HepG2 (cell line): ENCODE data around the gene UQCRHL. TPM values are rescaled to one million over a fixed set of nuclear protein-coding genes. Genes with fewer than 3 reads are reported as not detected.

Source experiments
- AKAP8 ChIP-seq: sonication (generic); formaldehyde crosslinking; IDR thresholded peaks from 2 replicates; pipeline ENCODE4 v1.5.1; 2020; ENCODE audit warnings: mild to moderate bottlenecking, missing genetic modification reagents
- ASH2L ChIP-seq: fragments of 300-600, 200-600 bp; sonication (generic); IDR thresholded peaks from 2 replicates; pipeline ENCODE4 v1.7.0; 2017; ENCODE audit warnings: low read depth, mild to moderate bottlenecking, moderate library complexity, mixed read lengths, low read length; ENCODE audit not compliant: insufficient read length
- ATM ChIP-seq: fragments of 450-650 bp; IDR thresholded peaks from 2 replicates; pipeline ENCODE4 v1.7.1; 2017; ENCODE audit warnings: mild to moderate bottlenecking, borderline replicate concordance
- CBFB ChIP-seq: sonication (generic); formaldehyde crosslinking; IDR thresholded peaks from 2 replicates; pipeline ENCODE4 v1.4.0; 2020; ENCODE audit warnings: missing genetic modification reagents
- ETV5 ChIP-seq: IDR thresholded peaks from 2 replicates; pipeline ENCODE4 v1.6.1; 2018; ENCODE audit warnings: missing biosample characterization, missing genetic modification reagents, inconsistent platforms, borderline replicate concordance
- FOXA1 ChIP-seq, 2 experiments: fragments of 450-650 bp in 1 of 2; sonication (generic) in 1 of 2; formaldehyde crosslinking in 1 of 2; IDR thresholded peaks; 2 replicates each; pipeline versions ENCODE4 v1.4.0 to v1.6.1; 2016 to 2020; ENCODE audit warnings: missing genetic modification reagents in 1 of 2
- GABPA ChIP-seq, 2 experiments: IDR thresholded peaks; 2 replicates each; pipeline ENCODE4 v1.6.1; 2011 to 2016; ENCODE audit warnings: low read depth in 2 of 2, low read length in 1 of 2, missing biosample characterization in 1 of 2, missing genetic modification characterization in 1 of 2
- ISL2 ChIP-seq: sonication (generic); formaldehyde crosslinking; IDR thresholded peaks from 2 replicates; pipeline ENCODE4 v1.5.0; 2020; ENCODE audit warnings: missing genetic modification reagents
- KAT2B ChIP-seq: fragments of 150-350 bp; IDR thresholded peaks from 2 replicates; pipeline ENCODE4 v1.6.1; 2014; ENCODE audit warnings: low read depth, low read length, borderline replicate concordance
- KDM5B ChIP-seq: sonication (generic); formaldehyde crosslinking; IDR thresholded peaks from 2 replicates; pipeline ENCODE4 v1.4.0; 2020; ENCODE audit warnings: missing genetic modification reagents, mild to moderate bottlenecking, borderline replicate concordance
- MIER3 ChIP-seq: IDR thresholded peaks from 2 replicates; pipeline ENCODE4 v1.6.1; 2016; ENCODE audit warnings: missing compliant biosample characterization, borderline replicate concordance
- NCOA1 ChIP-seq: sonication (generic); formaldehyde crosslinking; IDR thresholded peaks from 2 replicates; pipeline ENCODE4 v1.9.0; 2021; ENCODE audit warnings: missing genetic modification reagents
- NFIB ChIP-seq: sonication (generic); formaldehyde crosslinking; IDR thresholded peaks from 2 replicates; pipeline ENCODE4 v1.9.0; 2021; ENCODE audit warnings: missing genetic modification reagents, mild to moderate bottlenecking, borderline replicate concordance
- NFKBIZ ChIP-seq: IDR thresholded peaks from 2 replicates; pipeline ENCODE4 v1.6.1; 2018; ENCODE audit warnings: missing genetic modification reagents, missing compliant biosample characterization
- STAG1 ChIP-seq: sonication (generic); formaldehyde crosslinking; IDR thresholded peaks from 2 replicates; pipeline ENCODE4 v1.4.0; 2020; ENCODE audit warnings: missing genetic modification reagents
- ZMYM2 ChIP-seq: sonication (generic); formaldehyde crosslinking; IDR thresholded peaks from 2 replicates; pipeline ENCODE4 v1.8.0; 2022; ENCODE audit warnings: mild to moderate bottlenecking, missing genetic modification reagents
- ZNF10 ChIP-seq: sonication (generic); formaldehyde crosslinking; IDR thresholded peaks from 2 replicates; pipeline ENCODE4 v1.4.0; 2020; ENCODE audit warnings: mild to moderate bottlenecking, low read depth, missing genetic modification reagents, borderline replicate concordance
- ZNF253 ChIP-seq: sonication (generic); formaldehyde crosslinking; IDR thresholded peaks from 2 replicates; pipeline ENCODE4 v1.8.0; 2022; ENCODE audit warnings: mild to moderate bottlenecking, missing genetic modification reagents, borderline replicate concordance
- ZNF350 ChIP-seq: sonication (generic); formaldehyde crosslinking; IDR thresholded peaks from 2 replicates; pipeline ENCODE4 v1.4.0; 2020; ENCODE audit warnings: mild to moderate bottlenecking, low read depth, missing genetic modification reagents, borderline replicate concordance
- ZNF431 ChIP-seq: sonication (generic); formaldehyde crosslinking; IDR thresholded peaks from 2 replicates; pipeline ENCODE4 v1.9.0; 2022; ENCODE audit warnings: missing genetic modification reagents, low read depth, mild to moderate bottlenecking, borderline replicate concordance
- ZNF577 ChIP-seq: sonication (generic); formaldehyde crosslinking; IDR thresholded peaks from 2 replicates; pipeline ENCODE4 v1.4.0; 2020; ENCODE audit warnings: mild to moderate bottlenecking, low read depth, missing genetic modification reagents, borderline replicate concordance
- ZNF883 ChIP-seq: sonication (generic); formaldehyde crosslinking; IDR thresholded peaks from 2 replicates; pipeline ENCODE4 v1.5.1; 2020; ENCODE audit warnings: mild to moderate bottlenecking, missing genetic modification reagents; ENCODE audit errors: not compliant biosample characterization
- polyA plus RNA-seq, 8 experiments: library from polyadenylated mRNA; depleted of rRNA in 3 of 8; stranded (reverse) in 7 of 8; unstranded in 1 of 8; fragments of >200 nt; fragmentation: Illumina TruSeq in 4 of 8; extraction: Trizol in 4 of 8; gene quantifications; 2 replicates each; pipeline versions ENCODE4 v1.2.1 to v1.2.3, GENCODE V29; 2011 to 2016; ENCODE audit warnings: low read depth in 4 of 8, missing spikeins in 1 of 8, mixed read lengths in 1 of 8; ENCODE audit not compliant: insufficient read depth in 1 of 8
- total RNA-seq, 5 experiments: library from RNA; depleted of rRNA; stranded (reverse); fragments of >200 nt; fragmentation: Illumina TruSeq; extraction: Trizol; gene quantifications; 2 replicates each; pipeline ENCODE4 v1.2.3, GENCODE V29; 2016; ENCODE audit warnings: low read depth in 1 of 5
- TF ChIP-seq, protein P1 (sequence below): sonication (generic); formaldehyde crosslinking; IDR thresholded peaks from 2 replicates; pipeline ENCODE4 v1.9.0; 2022; ENCODE audit warnings: low read depth, missing genetic modification reagents
- TF ChIP-seq, protein P2 (sequence below): sonication (generic); formaldehyde crosslinking; IDR thresholded peaks from 2 replicates; pipeline ENCODE4 v1.4.0; 2020; ENCODE audit warnings: missing genetic modification reagents, mild to moderate bottlenecking, borderline replicate concordance
- TF ChIP-seq, protein P3 (sequence below): sonication (generic); formaldehyde crosslinking; IDR thresholded peaks from 2 replicates; pipeline ENCODE4 v1.9.0; 2021; ENCODE audit warnings: missing genetic modification reagents, mild to moderate bottlenecking, borderline replicate concordance

UQCRHL gene
- total and polyA plus RNA-seq, 2 of the 13 experiments (the other 11 are each of a cell fraction or from before 2014, with no cell fraction given): 1.8 to 2.3 TPM

DNA sequence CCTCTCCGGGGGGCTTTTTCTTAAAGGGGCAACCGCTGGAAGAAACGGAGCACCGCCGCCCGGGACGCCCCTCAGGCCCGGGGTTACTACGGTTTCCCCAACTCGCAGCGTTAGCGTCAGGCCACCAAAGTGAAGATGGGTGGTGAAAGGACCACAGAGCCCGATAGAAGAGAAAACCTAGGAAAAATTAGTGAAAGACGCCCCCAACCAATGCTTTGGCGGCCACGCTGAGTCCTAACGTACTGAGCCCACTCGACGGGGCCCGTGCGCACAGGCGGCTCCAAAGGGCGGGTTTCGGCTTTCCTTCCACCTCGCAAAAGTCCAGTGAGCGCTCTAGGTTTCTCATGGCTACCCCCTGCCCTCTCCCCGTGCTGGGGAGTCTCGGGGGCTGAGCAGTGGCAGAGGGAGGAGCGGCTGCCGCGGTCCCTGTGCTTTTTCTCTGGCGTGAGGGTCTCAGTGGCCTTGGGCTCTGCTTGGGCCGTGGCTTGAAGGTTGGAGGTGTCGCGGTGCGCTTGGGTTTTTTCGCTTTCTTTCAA is 27.8 kb upstream of the UQCRHL start (continued):
- TF ChIP-seq ZNF253 (CRISPR knock-in tag): peak; percentile 15; the same call in 1 of the 2 replicates
- TF ChIP-seq ZNF883 (CRISPR knock-in tag): peak; percentile 54
- no peak for TF ChIP-seq ZNF10 (CRISPR knock-in tag)
- no peak for TF ChIP-seq FOXA1 (IDR thresholded peaks at IDR 0.05)
- TF ChIP-seq FOXA1 (CRISPR knock-in tag; IDR thresholded peaks at IDR 0.05): no peak
- TF ChIP-seq ZMYM2 (CRISPR knock-in tag): 0 out of 2 replicates have a peak, but pooled peaks have one; percentile 13
- TF ChIP-seq, protein P1, sequence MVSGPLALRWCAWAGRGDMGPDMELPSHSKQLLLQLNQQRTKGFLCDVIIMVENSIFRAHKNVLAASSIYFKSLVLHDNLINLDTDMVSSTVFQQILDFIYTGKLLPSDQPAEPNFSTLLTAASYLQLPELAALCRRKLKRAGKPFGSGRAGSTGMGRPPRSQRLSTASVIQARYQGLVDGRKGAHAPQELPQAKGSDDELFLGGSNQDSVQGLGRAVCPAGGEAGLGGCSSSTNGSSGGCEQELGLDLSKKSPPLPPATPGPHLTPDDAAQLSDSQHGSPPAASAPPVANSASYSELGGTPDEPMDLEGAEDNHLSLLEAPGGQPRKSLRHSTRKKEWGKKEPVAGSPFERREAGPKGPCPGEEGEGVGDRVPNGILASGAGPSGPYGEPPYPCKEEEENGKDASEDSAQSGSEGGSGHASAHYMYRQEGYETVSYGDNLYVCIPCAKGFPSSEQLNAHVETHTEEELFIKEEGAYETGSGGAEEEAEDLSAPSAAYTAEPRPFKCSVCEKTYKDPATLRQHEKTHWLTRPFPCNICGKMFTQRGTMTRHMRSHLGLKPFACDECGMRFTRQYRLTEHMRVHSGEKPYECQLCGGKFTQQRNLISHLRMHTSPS: no peak
- TF ChIP-seq ASH2L: no peak
- no peak for TF ChIP-seq GABPA (IDR thresholded peaks at IDR 0.05; ENCODE audit: low read depth, low read length)
- no peak for TF ChIP-seq GABPA (CRISPR knock-in tag; IDR thresholded peaks at IDR 0.05; ENCODE audit: low read depth)
- no peak for TF ChIP-seq KAT2B
- no peak for TF ChIP-seq AKAP8
- TF ChIP-seq STAG1 (CRISPR knock-in tag): no peak
- TF ChIP-seq ZNF350 (CRISPR knock-in tag): peak; percentile 79; the same call in 1 of the 2 replicates
- TF ChIP-seq NCOA1 (CRISPR knock-in tag): no peak
- TF ChIP-seq KDM5B (CRISPR knock-in tag): no peak
- no peak for TF ChIP-seq ZNF577 (CRISPR knock-in tag)
- TF ChIP-seq ATM: no peak
- TF ChIP-seq ETV5 (CRISPR knock-in tag): no peak
- no peak; the same call in 1 of the 2 replicates for TF ChIP-seq NFKBIZ (CRISPR knock-in tag)
- no peak for TF ChIP-seq NFIB (CRISPR knock-in tag)
- TF ChIP-seq ISL2 (CRISPR knock-in tag): no peak; the same call in 1 of the 2 replicates
- TF ChIP-seq, protein P2, sequence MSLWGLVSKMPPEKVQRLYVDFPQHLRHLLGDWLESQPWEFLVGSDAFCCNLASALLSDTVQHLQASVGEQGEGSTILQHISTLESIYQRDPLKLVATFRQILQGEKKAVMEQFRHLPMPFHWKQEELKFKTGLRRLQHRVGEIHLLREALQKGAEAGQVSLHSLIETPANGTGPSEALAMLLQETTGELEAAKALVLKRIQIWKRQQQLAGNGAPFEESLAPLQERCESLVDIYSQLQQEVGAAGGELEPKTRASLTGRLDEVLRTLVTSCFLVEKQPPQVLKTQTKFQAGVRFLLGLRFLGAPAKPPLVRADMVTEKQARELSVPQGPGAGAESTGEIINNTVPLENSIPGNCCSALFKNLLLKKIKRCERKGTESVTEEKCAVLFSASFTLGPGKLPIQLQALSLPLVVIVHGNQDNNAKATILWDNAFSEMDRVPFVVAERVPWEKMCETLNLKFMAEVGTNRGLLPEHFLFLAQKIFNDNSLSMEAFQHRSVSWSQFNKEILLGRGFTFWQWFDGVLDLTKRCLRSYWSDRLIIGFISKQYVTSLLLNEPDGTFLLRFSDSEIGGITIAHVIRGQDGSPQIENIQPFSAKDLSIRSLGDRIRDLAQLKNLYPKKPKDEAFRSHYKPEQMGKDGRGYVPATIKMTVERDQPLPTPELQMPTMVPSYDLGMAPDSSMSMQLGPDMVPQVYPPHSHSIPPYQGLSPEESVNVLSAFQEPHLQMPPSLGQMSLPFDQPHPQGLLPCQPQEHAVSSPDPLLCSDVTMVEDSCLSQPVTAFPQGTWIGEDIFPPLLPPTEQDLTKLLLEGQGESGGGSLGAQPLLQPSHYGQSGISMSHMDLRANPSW: no peak
- TF ChIP-seq, protein P3, sequence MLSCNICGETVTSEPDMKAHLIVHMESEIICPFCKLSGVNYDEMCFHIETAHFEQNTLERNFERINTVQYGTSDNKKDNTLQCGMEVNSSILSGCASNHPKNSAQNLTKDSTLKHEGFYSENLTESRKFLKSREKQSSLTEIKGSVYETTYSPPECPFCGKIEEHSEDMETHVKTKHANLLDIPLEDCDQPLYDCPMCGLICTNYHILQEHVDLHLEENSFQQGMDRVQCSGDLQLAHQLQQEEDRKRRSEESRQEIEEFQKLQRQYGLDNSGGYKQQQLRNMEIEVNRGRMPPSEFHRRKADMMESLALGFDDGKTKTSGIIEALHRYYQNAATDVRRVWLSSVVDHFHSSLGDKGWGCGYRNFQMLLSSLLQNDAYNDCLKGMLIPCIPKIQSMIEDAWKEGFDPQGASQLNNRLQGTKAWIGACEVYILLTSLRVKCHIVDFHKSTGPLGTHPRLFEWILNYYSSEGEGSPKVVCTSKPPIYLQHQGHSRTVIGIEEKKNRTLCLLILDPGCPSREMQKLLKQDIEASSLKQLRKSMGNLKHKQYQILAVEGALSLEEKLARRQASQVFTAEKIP (CRISPR knock-in tag): no peak
- TF ChIP-seq CBFB (CRISPR knock-in tag): no peak; the same call in 1 of the 2 replicates
- no peak for TF ChIP-seq MIER3 (CRISPR knock-in tag)
- TF ChIP-seq ZNF431 (CRISPR knock-in tag): no peak
